Measurements from ENCODE around the gene SNPH.

SNPH gene

GRCh38 chr20:1287787-1288569, 21.9 kb downstream of the SNPH start:
- DNase-seq (ENCODE audit: low read depth), result no peak

GRCh38 chr20:1291191-1291741, 25.2 kb downstream of the SNPH start:
- no peak for DNase-seq (ENCODE audit: low read depth)

GRCh38 chr20:1292620-1293019, 26.5 kb downstream of the SNPH start:
- no peak for DNase-seq (ENCODE audit: low read depth)

- DNase-seq (ENCODE audit: low read depth), result no peak
These were observed 27.7 kb downstream of the SNPH start for GRCh38 chr20:1293641-1294379.

GRCh38 chr20:1294497-1294896, 28.4 kb downstream of the SNPH start:
- no peak for DNase-seq (ENCODE audit: low read depth)

- DNase-seq (ENCODE audit: low read depth), result no peak
These were observed 29.3 kb downstream of the SNPH start for GRCh38 chr20:1295276-1295930.

GRCh38 chr20:1296117-1296610, 30.1 kb downstream of the SNPH start:
- no peak for DNase-seq (ENCODE audit: low read depth)

GRCh38 chr20:1296922-1297321, 30.8 kb downstream of the SNPH start:
- DNase-seq (ENCODE audit: low read depth), result no peak

- DNase-seq (ENCODE audit: low read depth), result no peak
These were observed 31.4 kb downstream of the SNPH start for GRCh38 chr20:1297486-1297885.

GRCh38 chr20:1298166-1298565, 32.1 kb downstream of the SNPH start:
- no peak for DNase-seq (ENCODE audit: low read depth)

GRCh38 chr20:1298888-1299511, 32.9 kb downstream of the SNPH start:
- DNase-seq (ENCODE audit: low read depth), result no peak

- no peak for DNase-seq (ENCODE audit: low read depth)
These were observed 33.4 kb downstream of the SNPH start for GRCh38 chr20:1299522-1299921.

- DNase-seq (ENCODE audit: low read depth), result no peak
These were observed 34.2 kb downstream of the SNPH start for GRCh38 chr20:1300083-1300840.

GRCh38 chr20:1301031-1301529, 35.0 kb downstream of the SNPH start:
- DNase-seq (ENCODE audit: low read depth), result peak; percentile 16

GRCh38 chr20:1302685-1303541, 36.8 kb downstream of the SNPH start:
- DNase-seq (ENCODE audit: low read depth), result no peak

- no peak for DNase-seq (ENCODE audit: low read depth)
These were observed 38.8 kb downstream of the SNPH start for GRCh38 chr20:1304710-1305515.

- DNase-seq (ENCODE audit: low read depth), result no peak
These were observed 39.6 kb downstream of the SNPH start for GRCh38 chr20:1305712-1306111.

- DNase-seq (ENCODE audit: low read depth), result no peak
These were observed 40.4 kb downstream of the SNPH start for GRCh38 chr20:1306316-1307135.

All from stimulated activated CD8-positive, alpha-beta memory T cell treated with anti-CD3 and anti-CD28 coated beads, Interleukin-4, amount 100 ng/mL, for 24 hours (primary cell).